SK-N-SH treated with all-trans-retinoic acid at 6 μM for 48 hours (cell line): ENCODE measurements around the gene EMX1.

Experiments
- ATAC-seq: fragments of 200-7000 bp; cut with Tn5 transposase; 3 replicates; pipeline ENCODE4 v1.9.1; 2020; ENCODE audit warnings: mild to moderate bottlenecking, moderate library complexity
- ARNTL ChIP-seq: fragments of 450-650 bp; formaldehyde crosslinking; IDR thresholded peaks from 2 replicates; pipeline ENCODE4 v1.5.0; 2020; ENCODE audit warnings: low read depth, mild to moderate bottlenecking, moderate library complexity, borderline replicate concordance
- BACH2 ChIP-seq: fragments of 250-450 bp; sonication (Bioruptor Pico); IDR thresholded peaks from 2 replicates; pipeline ENCODE4 v1.9.0; 2021; ENCODE audit warnings: mild to moderate bottlenecking, borderline replicate concordance
- CSDC2 ChIP-seq: fragments of 250-450 bp; sonication (Bioruptor Pico); IDR thresholded peaks from 2 replicates; pipeline ENCODE4 v1.5.0; 2020; ENCODE audit warnings: mild to moderate bottlenecking, moderate library complexity
- ESRRG ChIP-seq: fragments of 250-450 bp; sonication (Bioruptor Pico); IDR thresholded peaks from 2 replicates; pipeline ENCODE4 v1.6.1; 2021; ENCODE audit warnings: mild to moderate bottlenecking
- ISL1 ChIP-seq: fragments of 250-450 bp; sonication (Bioruptor Pico); IDR thresholded peaks from 2 replicates; pipeline ENCODE4 v2.1.2; 2022; ENCODE audit warnings: mild to moderate bottlenecking, moderate library complexity
- OSR1 ChIP-seq: fragments of 250-450 bp; sonication (Bioruptor Pico); IDR thresholded peaks from 2 replicates; pipeline ENCODE4 v1.8.0; 2022; ENCODE audit warnings: moderate library complexity, mild to moderate bottlenecking, inconsistent platforms
- RARB ChIP-seq: fragments of 250-450 bp; sonication (Bioruptor Pico); IDR thresholded peaks from 2 replicates; pipeline ENCODE4 v1.8.0; 2021; ENCODE audit warnings: mild to moderate bottlenecking, moderate library complexity
- SNAI2 ChIP-seq: fragments of 250-450 bp; sonication (Bioruptor Pico); IDR thresholded peaks from 2 replicates; pipeline ENCODE4 v1.5.0; 2020; ENCODE audit warnings: mild to moderate bottlenecking, moderate library complexity
- TOX ChIP-seq: fragments of 250-450 bp; sonication (Bioruptor Pico); IDR thresholded peaks from 2 replicates; pipeline ENCODE4 v1.8.0; 2021; ENCODE audit warnings: mild to moderate bottlenecking, moderate library complexity, borderline replicate concordance
- ZC3H10 ChIP-seq: fragments of 250-450 bp; sonication (Bioruptor Pico); IDR thresholded peaks from 2 replicates; pipeline ENCODE4 v1.5.1; 2021; ENCODE audit warnings: mild to moderate bottlenecking, moderate library complexity
- ZFP3 ChIP-seq: fragments of 250-450 bp; sonication (Bioruptor Pico); IDR thresholded peaks from 2 replicates; pipeline ENCODE4 v1.5.0; 2020; ENCODE audit warnings: mild to moderate bottlenecking, moderate library complexity
- ZNF565 ChIP-seq: fragments of 450-650 bp; formaldehyde crosslinking; conservative IDR thresholded peaks from 2 replicates; pipeline ENCODE4 v1.5.0; 2020; ENCODE audit warnings: low read depth, mild to moderate bottlenecking, moderate library complexity
- ZNF70 ChIP-seq: fragments of 450-650 bp; formaldehyde crosslinking; IDR thresholded peaks from 2 replicates; pipeline ENCODE4 v1.5.0; 2020; ENCODE audit warnings: mild to moderate bottlenecking, moderate library complexity
- ZNF8 ChIP-seq: fragments of 450-650 bp; formaldehyde crosslinking; IDR thresholded peaks from 2 replicates; pipeline ENCODE4 v1.5.0; 2020; ENCODE audit warnings: mild to moderate bottlenecking, moderate library complexity
- TF ChIP-seq, protein P1 (sequence below): fragments of 250-450 bp; sonication (Bioruptor Pico); IDR thresholded peaks from 2 replicates; pipeline ENCODE4 v1.5.1; 2021; ENCODE audit warnings: mild to moderate bottlenecking, moderate library complexity
- TF ChIP-seq, protein P2 (sequence below): fragments of 250-450 bp; sonication (Bioruptor Pico); IDR thresholded peaks from 2 replicates; pipeline ENCODE4 v1.5.1; 2020; ENCODE audit warnings: low read depth, mild to moderate bottlenecking, moderate library complexity
- TF ChIP-seq, protein P3 (sequence below): fragments of 250-450 bp; sonication (Bioruptor Pico); IDR thresholded peaks from 2 replicates; pipeline ENCODE4 v1.5.0; 2020; ENCODE audit warnings: mild to moderate bottlenecking, moderate library complexity
- TF ChIP-seq, protein P4 (sequence below): fragments of 250-450 bp; sonication (Bioruptor Pico); IDR thresholded peaks from 2 replicates; pipeline ENCODE4 v1.8.0; 2021; ENCODE audit warnings: low read depth, mild to moderate bottlenecking, moderate library complexity, borderline replicate concordance
- TF ChIP-seq, protein P5 (sequence below): fragments of 250-450 bp; sonication (Bioruptor Pico); IDR thresholded peaks from 2 replicates; pipeline ENCODE4 v1.8.0; 2020; ENCODE audit warnings: mild to moderate bottlenecking, moderate library complexity, borderline replicate concordance

The EMX1 gene

DNA sequence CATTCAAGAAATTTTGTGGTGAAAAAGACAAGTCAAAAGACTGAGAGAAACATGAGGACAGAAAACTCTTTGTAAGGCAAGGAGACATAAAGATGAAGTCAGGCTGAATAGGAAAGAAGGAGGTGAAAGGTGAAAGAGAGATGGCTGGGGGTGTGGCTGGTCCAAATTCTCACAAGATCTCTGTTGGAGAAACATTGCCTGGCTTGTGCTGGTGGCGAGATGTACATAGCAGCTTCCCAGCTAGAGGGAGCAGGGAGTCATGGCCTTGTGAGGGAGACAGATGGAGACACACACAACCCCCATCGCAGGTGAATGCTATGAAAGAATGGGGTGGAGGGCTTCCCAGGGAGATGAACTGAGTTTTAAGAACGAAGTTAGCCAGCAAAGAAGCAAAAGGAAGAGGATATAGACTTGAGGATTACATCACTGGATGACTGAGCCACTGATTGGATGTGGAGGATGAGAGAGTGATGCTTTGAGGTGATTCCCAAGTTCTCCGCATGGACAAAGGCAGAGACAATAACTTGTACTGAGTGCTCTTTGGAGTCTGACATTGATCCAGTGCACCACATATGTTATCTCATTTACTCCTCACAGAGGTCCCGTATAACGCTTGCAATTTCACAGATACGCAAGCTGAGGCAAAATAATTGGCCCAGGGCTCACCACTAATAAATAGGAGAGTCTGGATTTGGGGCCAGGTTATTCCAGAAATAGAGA is 3.7 kb upstream of the EMX1 start:
- TF ChIP-seq, protein P1, sequence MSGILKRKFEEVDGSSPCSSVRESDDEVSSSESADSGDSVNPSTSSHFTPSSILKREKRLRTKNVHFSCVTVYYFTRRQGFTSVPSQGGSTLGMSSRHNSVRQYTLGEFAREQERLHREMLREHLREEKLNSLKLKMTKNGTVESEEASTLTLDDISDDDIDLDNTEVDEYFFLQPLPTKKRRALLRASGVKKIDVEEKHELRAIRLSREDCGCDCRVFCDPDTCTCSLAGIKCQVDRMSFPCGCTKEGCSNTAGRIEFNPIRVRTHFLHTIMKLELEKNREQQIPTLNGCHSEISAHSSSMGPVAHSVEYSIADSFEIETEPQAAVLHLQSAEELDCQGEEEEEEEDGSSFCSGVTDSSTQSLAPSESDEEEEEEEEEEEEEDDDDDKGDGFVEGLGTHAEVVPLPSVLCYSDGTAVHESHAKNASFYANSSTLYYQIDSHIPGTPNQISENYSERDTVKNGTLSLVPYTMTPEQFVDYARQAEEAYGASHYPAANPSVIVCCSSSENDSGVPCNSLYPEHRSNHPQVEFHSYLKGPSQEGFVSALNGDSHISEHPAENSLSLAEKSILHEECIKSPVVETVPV (CRISPR knock-in tag), result no peak
- TF ChIP-seq OSR1 (no peak), TOX (CRISPR knock-in tag) (no peak), CSDC2 (CRISPR knock-in tag) (no peak), ZC3H10 (CRISPR knock-in tag) (no peak), ZNF565 (no peak), BACH2 (CRISPR knock-in tag) (no peak), ZNF8 (no peak), ZFP3 (CRISPR knock-in tag) (no peak)
- TF ChIP-seq, protein P2, sequence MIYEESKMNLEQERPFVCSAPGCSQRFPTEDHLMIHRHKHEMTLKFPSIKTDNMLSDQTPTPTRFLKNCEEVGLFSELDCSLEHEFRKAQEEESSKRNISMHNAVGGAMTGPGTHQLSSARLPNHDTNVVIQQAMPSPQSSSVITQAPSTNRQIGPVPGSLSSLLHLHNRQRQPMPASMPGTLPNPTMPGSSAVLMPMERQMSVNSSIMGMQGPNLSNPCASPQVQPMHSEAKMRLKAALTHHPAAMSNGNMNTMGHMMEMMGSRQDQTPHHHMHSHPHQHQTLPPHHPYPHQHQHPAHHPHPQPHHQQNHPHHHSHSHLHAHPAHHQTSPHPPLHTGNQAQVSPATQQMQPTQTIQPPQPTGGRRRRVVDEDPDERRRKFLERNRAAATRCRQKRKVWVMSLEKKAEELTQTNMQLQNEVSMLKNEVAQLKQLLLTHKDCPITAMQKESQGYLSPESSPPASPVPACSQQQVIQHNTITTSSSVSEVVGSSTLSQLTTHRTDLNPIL (CRISPR knock-in tag), result no peak
- ATAC-seq, result no peak

DNA sequence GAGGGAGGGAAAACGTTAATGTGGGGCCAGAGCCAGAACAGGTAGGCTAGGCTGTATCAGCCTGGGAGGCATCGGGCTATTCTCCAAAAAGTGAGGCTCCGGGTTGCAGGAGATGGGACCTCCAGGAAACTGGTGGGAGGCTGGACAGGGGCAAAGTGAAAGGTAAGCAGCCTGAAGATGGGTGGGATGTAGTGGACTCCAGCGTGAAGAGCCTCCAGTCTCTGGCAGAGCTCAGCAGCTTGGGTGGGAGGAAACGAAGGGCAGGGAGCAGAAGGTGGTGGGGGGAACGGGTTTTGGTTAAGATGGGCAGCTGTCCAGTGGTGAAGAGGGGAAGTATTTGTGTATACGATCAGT is 3.1 kb upstream of the EMX1 start:
- TF ChIP-seq ZFP3 (CRISPR knock-in tag), result no peak
- TF ChIP-seq, protein P2 (CRISPR knock-in tag), result no peak
- TF ChIP-seq, protein P1 (CRISPR knock-in tag), result no peak
- no peak for TF ChIP-seq ZNF565
- no peak for TF ChIP-seq ISL1 (CRISPR knock-in tag)
- TF ChIP-seq BACH2 (CRISPR knock-in tag), result no peak
- TF ChIP-seq, protein P3, sequence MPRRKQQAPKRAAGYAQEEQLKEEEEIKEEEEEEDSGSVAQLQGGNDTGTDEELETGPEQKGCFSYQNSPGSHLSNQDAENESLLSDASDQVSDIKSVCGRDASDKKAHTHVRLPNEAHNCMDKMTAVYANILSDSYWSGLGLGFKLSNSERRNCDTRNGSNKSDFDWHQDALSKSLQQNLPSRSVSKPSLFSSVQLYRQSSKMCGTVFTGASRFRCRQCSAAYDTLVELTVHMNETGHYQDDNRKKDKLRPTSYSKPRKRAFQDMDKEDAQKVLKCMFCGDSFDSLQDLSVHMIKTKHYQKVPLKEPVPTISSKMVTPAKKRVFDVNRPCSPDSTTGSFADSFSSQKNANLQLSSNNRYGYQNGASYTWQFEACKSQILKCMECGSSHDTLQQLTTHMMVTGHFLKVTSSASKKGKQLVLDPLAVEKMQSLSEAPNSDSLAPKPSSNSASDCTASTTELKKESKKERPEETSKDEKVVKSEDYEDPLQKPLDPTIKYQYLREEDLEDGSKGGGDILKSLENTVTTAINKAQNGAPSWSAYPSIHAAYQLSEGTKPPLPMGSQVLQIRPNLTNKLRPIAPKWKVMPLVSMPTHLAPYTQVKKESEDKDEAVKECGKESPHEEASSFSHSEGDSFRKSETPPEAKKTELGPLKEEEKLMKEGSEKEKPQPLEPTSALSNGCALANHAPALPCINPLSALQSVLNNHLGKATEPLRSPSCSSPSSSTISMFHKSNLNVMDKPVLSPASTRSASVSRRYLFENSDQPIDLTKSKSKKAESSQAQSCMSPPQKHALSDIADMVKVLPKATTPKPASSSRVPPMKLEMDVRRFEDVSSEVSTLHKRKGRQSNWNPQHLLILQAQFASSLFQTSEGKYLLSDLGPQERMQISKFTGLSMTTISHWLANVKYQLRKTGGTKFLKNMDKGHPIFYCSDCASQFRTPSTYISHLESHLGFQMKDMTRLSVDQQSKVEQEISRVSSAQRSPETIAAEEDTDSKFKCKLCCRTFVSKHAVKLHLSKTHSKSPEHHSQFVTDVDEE (CRISPR knock-in tag), result no peak
- no peak for TF ChIP-seq ZNF8
- TF ChIP-seq, protein P4, sequence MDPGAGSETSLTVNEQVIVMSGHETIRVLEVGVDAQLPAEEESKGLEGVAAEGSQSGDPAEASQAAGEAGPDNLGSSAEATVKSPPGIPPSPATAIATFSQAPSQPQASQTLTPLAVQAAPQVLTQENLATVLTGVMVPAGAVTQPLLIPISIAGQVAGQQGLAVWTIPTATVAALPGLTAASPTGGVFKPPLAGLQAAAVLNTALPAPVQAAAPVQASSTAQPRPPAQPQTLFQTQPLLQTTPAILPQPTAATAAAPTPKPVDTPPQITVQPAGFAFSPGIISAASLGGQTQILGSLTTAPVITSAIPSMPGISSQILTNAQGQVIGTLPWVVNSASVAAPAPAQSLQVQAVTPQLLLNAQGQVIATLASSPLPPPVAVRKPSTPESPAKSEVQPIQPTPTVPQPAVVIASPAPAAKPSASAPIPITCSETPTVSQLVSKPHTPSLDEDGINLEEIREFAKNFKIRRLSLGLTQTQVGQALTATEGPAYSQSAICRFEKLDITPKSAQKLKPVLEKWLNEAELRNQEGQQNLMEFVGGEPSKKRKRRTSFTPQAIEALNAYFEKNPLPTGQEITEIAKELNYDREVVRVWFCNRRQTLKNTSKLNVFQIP (CRISPR knock-in tag), result no peak
- TF ChIP-seq ESRRG, result no peak
- no peak for TF ChIP-seq CSDC2 (CRISPR knock-in tag)
- no peak for ATAC-seq

DNA sequence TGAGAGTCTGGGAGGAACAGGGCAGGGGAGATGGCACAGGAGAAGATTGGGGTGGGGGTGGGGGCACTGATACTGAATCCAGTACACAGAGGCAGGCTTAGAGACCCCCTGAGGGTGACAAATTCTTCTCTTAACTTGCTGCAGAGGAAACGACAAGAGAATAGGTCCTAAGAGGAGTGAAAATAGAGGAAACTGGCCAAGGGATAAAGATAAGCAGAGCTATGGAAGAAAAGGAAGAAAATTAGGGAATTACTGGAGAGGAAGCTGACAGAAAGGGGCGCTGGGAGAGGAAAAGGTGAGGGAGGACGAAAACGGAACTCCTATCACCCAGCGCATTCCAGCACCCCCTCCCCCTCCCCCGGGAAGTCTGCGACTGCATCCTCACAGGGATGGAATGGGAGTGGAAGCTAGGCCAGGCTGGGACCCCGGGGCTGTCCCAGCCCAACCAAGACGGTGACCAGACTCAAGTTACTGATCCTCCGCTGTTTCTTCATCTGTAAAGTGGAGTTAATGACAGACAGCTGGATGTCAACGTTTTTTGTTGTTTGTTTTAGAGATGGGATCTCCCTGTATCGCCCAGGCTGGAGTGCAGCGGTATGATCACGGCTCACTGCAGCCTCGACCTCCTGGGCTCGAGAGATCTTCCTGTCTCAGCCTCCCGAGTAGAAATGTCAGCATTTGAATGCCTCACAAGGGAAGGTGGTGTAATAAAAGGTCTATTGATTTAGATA is 2.6 kb upstream of the EMX1 start:
- ATAC-seq, result no peak
- TF ChIP-seq ZNF70 (no peak), RARB (CRISPR knock-in tag) (no peak), SNAI2 (CRISPR knock-in tag) (no peak), ARNTL (CRISPR knock-in tag) (no peak)
- TF ChIP-seq, protein P3 (CRISPR knock-in tag), result no peak
- TF ChIP-seq, protein P5, sequence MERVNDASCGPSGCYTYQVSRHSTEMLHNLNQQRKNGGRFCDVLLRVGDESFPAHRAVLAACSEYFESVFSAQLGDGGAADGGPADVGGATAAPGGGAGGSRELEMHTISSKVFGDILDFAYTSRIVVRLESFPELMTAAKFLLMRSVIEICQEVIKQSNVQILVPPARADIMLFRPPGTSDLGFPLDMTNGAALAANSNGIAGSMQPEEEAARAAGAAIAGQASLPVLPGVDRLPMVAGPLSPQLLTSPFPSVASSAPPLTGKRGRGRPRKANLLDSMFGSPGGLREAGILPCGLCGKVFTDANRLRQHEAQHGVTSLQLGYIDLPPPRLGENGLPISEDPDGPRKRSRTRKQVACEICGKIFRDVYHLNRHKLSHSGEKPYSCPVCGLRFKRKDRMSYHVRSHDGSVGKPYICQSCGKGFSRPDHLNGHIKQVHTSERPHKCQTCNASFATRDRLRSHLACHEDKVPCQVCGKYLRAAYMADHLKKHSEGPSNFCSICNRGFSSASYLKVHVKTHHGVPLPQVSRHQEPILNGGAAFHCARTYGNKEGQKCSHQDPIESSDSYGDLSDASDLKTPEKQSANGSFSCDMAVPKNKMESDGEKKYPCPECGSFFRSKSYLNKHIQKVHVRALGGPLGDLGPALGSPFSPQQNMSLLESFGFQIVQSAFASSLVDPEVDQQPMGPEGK, result no peak
- TF ChIP-seq, protein P2 (CRISPR knock-in tag), result no peak
